Glutamatergic neuron (in vitro differentiated cells): ENCODE results near the gene COL6A6. TPM values are rescaled to one million over a fixed set of nuclear protein-coding genes. Genes with fewer than 3 reads are reported as not detected.

ENCODE experiments used
- DNase-seq: peaks from one replicate; pipeline ENCODE4 v3.0.0; 2022
- H3K27ac Mint-ChIP-seq: one replicate; pipeline ENCODE4 v1.8.0; 2020; ENCODE audit warnings: mild to moderate bottlenecking, mixed read lengths, inconsistent platforms; ENCODE audit not compliant: unreplicated experiment
- H3K27me3 Mint-ChIP-seq: one replicate; pipeline ENCODE4 v1.8.0; 2020; ENCODE audit warnings: mild to moderate bottlenecking, moderate library complexity, mixed read lengths, inconsistent platforms; ENCODE audit not compliant: unreplicated experiment
- H3K36me3 Mint-ChIP-seq: one replicate; pipeline ENCODE4 v1.8.0; 2020; ENCODE audit warnings: mild to moderate bottlenecking, mixed read lengths, inconsistent platforms; ENCODE audit not compliant: unreplicated experiment
- H3K4me1 Mint-ChIP-seq: one replicate; pipeline ENCODE4 v1.8.0; 2020; ENCODE audit warnings: mild to moderate bottlenecking, low read depth, mixed read lengths, inconsistent platforms; ENCODE audit not compliant: unreplicated experiment
- H3K4me3 Mint-ChIP-seq: one replicate; pipeline ENCODE4 v1.8.0; 2020; ENCODE audit warnings: mild to moderate bottlenecking, mixed read lengths, inconsistent platforms; ENCODE audit not compliant: unreplicated experiment
- H3K9me3 Mint-ChIP-seq: one replicate; pipeline ENCODE4 v1.8.0; 2020; ENCODE audit warnings: mild to moderate bottlenecking, moderate library complexity, mixed read lengths, inconsistent platforms; ENCODE audit not compliant: unreplicated experiment
- CTCF ChIP-seq: fragments of 200-600 bp; sonication (generic); IDR thresholded peaks from one replicate; pipeline ENCODE4 v1.5.0; 2021; ENCODE audit not compliant: partially characterized antibody, unreplicated experiment
- long read RNA-seq: library from polyadenylated mRNA; unstranded; transcript quantifications from one replicate; pipeline ENCODE4 v2.0.0, GENCODE V29; 2020; ENCODE audit not compliant: unreplicated experiment
- total RNA-seq: library from RNA; stranded (reverse); fragmentation: NEBNext Ultra II Directional; extraction: Animal tissue kit (Norgen Biotek cat#: 25700); gene quantifications from one replicate; pipeline ENCODE4 v1.2.1, GENCODE V29; 2021; ENCODE audit not compliant: unreplicated experiment

The COL6A6 gene, protein sequence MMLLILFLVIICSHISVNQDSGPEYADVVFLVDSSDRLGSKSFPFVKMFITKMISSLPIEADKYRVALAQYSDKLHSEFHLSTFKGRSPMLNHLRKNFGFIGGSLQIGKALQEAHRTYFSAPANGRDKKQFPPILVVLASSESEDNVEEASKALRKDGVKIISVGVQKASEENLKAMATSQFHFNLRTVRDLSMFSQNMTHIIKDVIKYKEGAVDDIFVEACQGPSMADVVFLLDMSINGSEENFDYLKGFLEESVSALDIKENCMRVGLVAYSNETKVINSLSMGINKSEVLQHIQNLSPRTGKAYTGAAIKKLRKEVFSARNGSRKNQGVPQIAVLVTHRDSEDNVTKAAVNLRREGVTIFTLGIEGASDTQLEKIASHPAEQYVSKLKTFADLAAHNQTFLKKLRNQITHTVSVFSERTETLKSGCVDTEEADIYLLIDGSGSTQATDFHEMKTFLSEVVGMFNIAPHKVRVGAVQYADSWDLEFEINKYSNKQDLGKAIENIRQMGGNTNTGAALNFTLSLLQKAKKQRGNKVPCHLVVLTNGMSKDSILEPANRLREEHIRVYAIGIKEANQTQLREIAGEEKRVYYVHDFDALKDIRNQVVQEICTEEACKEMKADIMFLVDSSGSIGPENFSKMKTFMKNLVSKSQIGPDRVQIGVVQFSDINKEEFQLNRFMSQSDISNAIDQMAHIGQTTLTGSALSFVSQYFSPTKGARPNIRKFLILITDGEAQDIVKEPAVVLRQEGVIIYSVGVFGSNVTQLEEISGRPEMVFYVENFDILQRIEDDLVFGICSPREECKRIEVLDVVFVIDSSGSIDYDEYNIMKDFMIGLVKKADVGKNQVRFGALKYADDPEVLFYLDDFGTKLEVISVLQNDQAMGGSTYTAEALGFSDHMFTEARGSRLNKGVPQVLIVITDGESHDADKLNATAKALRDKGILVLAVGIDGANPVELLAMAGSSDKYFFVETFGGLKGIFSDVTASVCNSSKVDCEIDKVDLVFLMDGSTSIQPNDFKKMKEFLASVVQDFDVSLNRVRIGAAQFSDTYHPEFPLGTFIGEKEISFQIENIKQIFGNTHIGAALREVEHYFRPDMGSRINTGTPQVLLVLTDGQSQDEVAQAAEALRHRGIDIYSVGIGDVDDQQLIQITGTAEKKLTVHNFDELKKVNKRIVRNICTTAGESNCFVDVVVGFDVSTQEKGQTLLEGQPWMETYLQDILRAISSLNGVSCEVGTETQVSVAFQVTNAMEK (N-terminal part only)
- total RNA-seq: 0.25 TPM
- long read RNA-seq, partial matches to known transcripts: 0 of 1 reads
- long read RNA-seq, other reads (novel, unspliced or antisense): 1 of 1 reads

GRCh38 chr3:130516645-130517512 is at the start of gene COL6A6:
Gene COL6A6, plus strand, starts transcription at chr3:130517177. Its CDS starts 43,188 bp downstream, at chr3:130560365.
- TF ChIP-seq CTCF: no peak
- Mint-ChIP-seq H3K36me3 (peaks cover 10% of the 10 kb centered on the region), H3K4me1 (peaks cover 7% of the 10 kb centered on the region), H3K27ac (peak within 1 kb of the TSS; percentile 14), H3K27me3 (peaks cover 16% of the 10 kb centered on the region), H3K9me3 (peaks cover 7% of the 10 kb centered on the region), H3K4me3 (peak within 1 kb of the TSS; percentile 89)
- DNase-seq: peak; percentile 41

GRCh38 chr3:130468311-130468710 is 48.7 kb upstream of the COL6A6 start:
- DNase-seq: no peak
- no peak overlapping the region for H3K4me3 Mint-ChIP-seq
- TF ChIP-seq CTCF: no peak
- H3K27ac Mint-ChIP-seq: no peak overlapping the region
- H3K4me1 Mint-ChIP-seq: no peaks in the 10 kb centered on the region
- no peaks in the 10 kb centered on the region for H3K36me3 Mint-ChIP-seq
- no peaks in the 10 kb centered on the region for H3K27me3 Mint-ChIP-seq
- H3K9me3 Mint-ChIP-seq: no peaks in the 10 kb centered on the region

DNA sequence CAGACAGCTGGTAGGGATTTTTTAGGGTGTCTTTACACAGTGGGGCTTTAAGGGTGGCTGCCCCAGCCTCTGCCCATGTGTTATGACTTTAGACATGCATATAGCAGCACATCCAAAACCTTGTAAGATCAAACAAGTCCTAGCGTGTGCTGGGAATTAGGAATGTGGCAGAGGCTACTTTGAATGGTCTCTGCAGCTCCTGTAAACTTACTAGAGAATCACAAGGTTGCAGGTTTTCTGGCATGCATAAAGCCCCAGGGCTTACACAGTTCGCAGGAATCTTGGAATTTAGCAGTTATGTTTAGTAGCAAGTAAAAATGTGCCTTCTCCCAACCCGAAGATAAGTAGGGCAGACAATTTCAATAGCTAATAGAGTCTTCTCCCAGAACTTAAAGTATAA is 46.9 kb upstream of the COL6A6 start:
- no peak for DNase-seq
- Mint-ChIP-seq H3K27ac (no peak overlapping the region), H3K27me3 (no peaks in the 10 kb centered on the region), H3K9me3 (no peaks in the 10 kb centered on the region), H3K36me3 (no peaks in the 10 kb centered on the region), H3K4me3 (no peak overlapping the region), H3K4me1 (no peaks in the 10 kb centered on the region)
- TF ChIP-seq CTCF: no peak

DNA sequence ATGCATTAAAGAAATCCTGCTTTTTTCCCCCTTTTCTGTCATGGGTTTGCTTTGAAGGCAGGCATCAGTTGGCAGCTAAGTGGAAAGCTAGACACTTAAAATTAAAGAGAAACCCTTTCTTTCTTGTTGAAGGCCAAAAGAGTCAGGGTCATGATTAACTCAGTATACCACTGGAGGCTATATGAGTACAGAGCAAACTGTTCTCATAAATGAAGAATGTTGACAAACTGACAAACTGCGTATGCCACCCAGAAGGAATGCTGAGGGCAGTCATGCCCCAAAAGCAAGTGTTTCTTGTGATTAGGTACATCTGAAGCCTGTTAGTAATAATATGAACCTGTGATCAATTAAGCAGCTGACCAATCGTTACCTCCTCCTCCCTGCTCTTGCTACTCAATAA is 43.6 kb upstream of the COL6A6 start:
- Mint-ChIP-seq H3K27ac (no peak overlapping the region), H3K4me1 (no peaks in the 10 kb centered on the region), H3K9me3 (no peaks in the 10 kb centered on the region)

More for the DNA sequence above, 43.6 kb upstream of the COL6A6 start:
- H3K27me3 Mint-ChIP-seq: no peaks in the 10 kb centered on the region
- DNase-seq: no peak
- no peaks in the 10 kb centered on the region for H3K36me3 Mint-ChIP-seq
- TF ChIP-seq CTCF: no peak
- H3K4me3 Mint-ChIP-seq: no peak overlapping the region
